K562 (cell line): ENCODE results near the gene PARD3. TPM values are rescaled to one million over a fixed set of nuclear protein-coding genes. Genes with fewer than 3 reads are reported as not detected.

Experiments
- ATAC-seq: fragments of 200-7000 bp; cut with Tn5 transposase; 3 replicates; pipeline ENCODE4 v1.9.1; 2020; ENCODE audit warnings: moderate library complexity
- BruUV-seq: library from RNA; stranded (reverse); fragments of 400-500 nt; replicated peaks from 2 replicates; lab custom pipeline; 2021; lab: Mats Ljungman, UMichigan
- CTCF ChIA-PET: fragments of 300-600 bp; formaldehyde crosslinking; extraction: SDS; loops from one replicate; lab custom pipeline; 2021; ENCODE audit warnings: low intra/inter-chr PET ratio; lab: Yijun Ruan, JAX
- POLR2A ChIA-PET: fragments of 300-600, 350-650 bp; sonication (Branson Sonifier 250); formaldehyde crosslinking; extraction: SDS; loops from one replicate; lab custom pipeline; 2021; ENCODE audit warnings: antibody characterized with exemption, inconsistent platforms; lab: Yijun Ruan, JAX
- DNase-seq, 4 experiments: peaks; one replicate each; pipeline versions ENCODE4 v3.0.0 to v3.0.0-alpha.2; 2011 to 2018; ENCODE audit warnings: low spot score in 3 of 4, mixed read lengths in 3 of 4; ENCODE audit errors: extremely low read depth in 1 of 4
- FAIRE-seq: peaks from 2 replicates; lab custom pipeline; 2011; peaks lifted over from hg19 to GRCh38; lab: Jason Lieb, UNC
- H2AFZ ChIP-seq: 2 replicates; pipeline ENCODE4 v1.6.0; 2011; ENCODE audit warnings: low read depth, low read length, control low read depth, inconsistent platforms
- H3K27ac ChIP-seq: fragments of 200-600 bp; 3 replicates; pipeline ENCODE4 v1.8.0; 2011; ENCODE audit warnings: low read depth, mild to moderate bottlenecking, control low read depth, inconsistent platforms, low read length, moderate library complexity, mixed read lengths; ENCODE audit errors: extremely low read depth
- H3K27me3 ChIP-seq, 2 experiments: fragments of 300-600 bp in 1 of 2; 2 replicates in 1 of 2; 3 replicates in 1 of 2; pipeline versions ENCODE4 v1.6.0 to v1.8.0; 2011; ENCODE audit warnings: inconsistent platforms in 2 of 2, low read length in 2 of 2, mild to moderate bottlenecking in 1 of 2, mixed read lengths in 1 of 2, moderate library complexity in 1 of 2; ENCODE audit not compliant: control insufficient read depth in 2 of 2, insufficient read depth in 2 of 2
- H3K36me3 ChIP-seq: fragments of 300-600 bp; 3 replicates; pipeline ENCODE4 v1.8.0; 2011; ENCODE audit warnings: mild to moderate bottlenecking, low read length, inconsistent platforms; ENCODE audit not compliant: control insufficient read depth, insufficient read depth
- H3K4me1 ChIP-seq, 2 experiments: fragments of 200-600 bp in 1 of 2; replicated peaks in 1 of 2; 2 replicates in 1 of 2; 3 replicates in 1 of 2; pipeline versions ENCODE4 v1.5.1 to v1.8.0; 2011; ENCODE audit warnings: inconsistent platforms in 2 of 2, low read length in 2 of 2, mild to moderate bottlenecking in 1 of 2, mixed read lengths in 1 of 2, moderate library complexity in 1 of 2; ENCODE audit not compliant: control insufficient read depth in 2 of 2, insufficient read depth in 2 of 2
- H3K4me2 ChIP-seq: 2 replicates; pipeline ENCODE4 v1.6.1; 2011; ENCODE audit warnings: low read length, control low read depth, inconsistent platforms, mixed read lengths; ENCODE audit not compliant: insufficient read depth
- H3K4me3 ChIP-seq: fragments of 200-600 bp; sonication (generic), shearing (Covaris generic); 2 replicates; pipeline ENCODE4 v1.5.1; 2016; ENCODE audit warnings: control low read depth, inconsistent platforms
- H3K79me2 ChIP-seq: fragments of 200-600 bp; 3 replicates; pipeline ENCODE4 v1.8.0; 2011; ENCODE audit warnings: low read length, inconsistent platforms; ENCODE audit not compliant: control insufficient read depth, insufficient read depth
- H3K9ac ChIP-seq, 2 experiments: 2 replicates each; pipeline versions ENCODE4 v1.6.0 to v1.6.1; 2011; ENCODE audit warnings: low read depth in 2 of 2, low read length in 2 of 2, control low read depth in 1 of 2, inconsistent platforms in 1 of 2, mild to moderate bottlenecking in 1 of 2, mixed read lengths in 1 of 2; ENCODE audit not compliant: insufficient read depth in 1 of 2
- H3K9me1 ChIP-seq: one replicate; pipeline ENCODE4 v1.6.0; 2011; ENCODE audit warnings: inconsistent platforms, mild to moderate bottlenecking, low read length, moderate library complexity; ENCODE audit not compliant: control insufficient read depth, insufficient read depth
- H3K9me3 ChIP-seq: replicated peaks from 2 replicates; pipeline ENCODE4 v1.5.1; 2011; ENCODE audit warnings: low read depth, low read length, inconsistent platforms; ENCODE audit not compliant: control insufficient read depth, insufficient read depth
- H4K20me1 ChIP-seq: replicated peaks from 2 replicates; pipeline ENCODE4 v1.6.1; 2011; ENCODE audit warnings: low read length, inconsistent platforms, mixed read lengths; ENCODE audit not compliant: control insufficient read depth, insufficient read depth
- CEBPB ChIP-seq: fragments of 450-650 bp; IDR thresholded peaks from 2 replicates; pipeline ENCODE4 v1.6.1; 2016; ENCODE audit warnings: missing genetic modification characterization, missing compliant biosample characterization
- CEBPG ChIP-seq, 3 experiments: fragments of 200-800 bp in 1 of 3; sonication (Bioruptor generic) in 1 of 3; sonication (generic) in 1 of 3; formaldehyde crosslinking in 1 of 3; IDR thresholded peaks in 2 of 3; conservative IDR thresholded peaks in 1 of 3; 2 replicates each; pipeline versions ENCODE4 v1.6.1 to v1.8.0; 2016 to 2022; ENCODE audit warnings: missing compliant biosample characterization in 2 of 3, missing genetic modification characterization in 2 of 3, mild to moderate bottlenecking in 1 of 3, missing genetic modification reagents in 1 of 3
- ESRRA ChIP-seq: fragments of 450-650 bp; IDR thresholded peaks from 2 replicates; pipeline ENCODE4 v1.6.1; 2014; ENCODE audit warnings: low read depth, mild to moderate bottlenecking, moderate library complexity, borderline replicate concordance
- FOSL1 ChIP-seq: fragments of 200-800 bp; sonication (Bioruptor generic); conservative IDR thresholded peaks from 2 replicates; pipeline ENCODE4 v1.6.1; 2016; ENCODE audit warnings: missing genetic modification characterization, missing compliant biosample characterization
- FOXA3 ChIP-seq, 2 experiments: fragments of 450-650 bp in 1 of 2; sonication (generic) in 1 of 2; formaldehyde crosslinking; IDR thresholded peaks in 1 of 2; conservative IDR thresholded peaks in 1 of 2; 2 replicates each; pipeline versions ENCODE4 v1.4.0 to v1.8.0; 2020 to 2022; ENCODE audit warnings: mild to moderate bottlenecking in 2 of 2, missing genetic modification reagents in 1 of 2
- HIVEP1 ChIP-seq: fragments of 250-450 bp; sonication (Bioruptor Pico); IDR thresholded peaks from 2 replicates; pipeline ENCODE4 v1.4.0; 2020; ENCODE audit warnings: mild to moderate bottlenecking
- HNRNPLL ChIP-seq: fragments of 200-400 bp; formaldehyde crosslinking; IDR thresholded peaks from 2 replicates; pipeline ENCODE4 v1.6.1; 2017; ENCODE audit warnings: low read length, low read depth, mild to moderate bottlenecking; ENCODE audit not compliant: poor library complexity, severe bottlenecking
- ID3 ChIP-seq, 2 experiments: fragments of 250-450 bp in 1 of 2; fragments of 450-650 bp in 1 of 2; sonication (Bioruptor Pico) in 1 of 2; IDR thresholded peaks; 2 replicates each; pipeline versions ENCODE4 v1.6.1 to v1.8.0; 2016 to 2021; ENCODE audit warnings: mild to moderate bottlenecking in 2 of 2, moderate library complexity in 2 of 2, missing compliant biosample characterization in 1 of 2, missing genetic modification characterization in 1 of 2
- KLF10 ChIP-seq: fragments of 250-450 bp; sonication (Bioruptor Pico); IDR thresholded peaks from 2 replicates; pipeline ENCODE4 v1.6.1; 2021; ENCODE audit warnings: matching md5 sums
- LEF1 ChIP-seq: fragments of 450-650 bp; IDR thresholded peaks from 2 replicates; pipeline ENCODE4 v1.6.1; 2016; ENCODE audit warnings: mild to moderate bottlenecking
- NR2C1 ChIP-seq, 2 experiments: fragments of 450-650 bp; IDR thresholded peaks; 2 replicates each; pipeline ENCODE4 v1.6.1; 2017; ENCODE audit warnings: mild to moderate bottlenecking in 2 of 2, antibody characterized with exemption in 1 of 2, inconsistent platforms in 1 of 2, missing compliant biosample characterization in 1 of 2, missing genetic modification characterization in 1 of 2
- RAD21 ChIP-seq, 2 experiments: fragments of 250-450 bp in 1 of 2; fragments of 450-650 bp in 1 of 2; sonication (Bioruptor Pico) in 1 of 2; formaldehyde crosslinking in 1 of 2; IDR thresholded peaks in 1 of 2; conservative IDR thresholded peaks in 1 of 2; 2 replicates each; pipeline versions ENCODE4 v1.4.0 to v1.8.0; 2020 to 2022; ENCODE audit warnings: mild to moderate bottlenecking in 2 of 2, moderate library complexity in 1 of 2
- TCF7 ChIP-seq: sonication (generic); IDR thresholded peaks from 2 replicates; pipeline ENCODE4 v1.6.1; 2016; ENCODE audit warnings: antibody characterized with exemption, borderline replicate concordance
- TEAD1 ChIP-seq, 2 experiments: fragments of 450-650 bp in 1 of 2; sonication (generic) in 1 of 2; formaldehyde crosslinking; IDR thresholded peaks; 2 replicates each; pipeline versions ENCODE4 v1.4.0 to v1.8.0; 2020 to 2022; ENCODE audit warnings: mild to moderate bottlenecking in 2 of 2, missing genetic modification reagents in 1 of 2
- ZNF134 ChIP-seq: fragments of 250-450 bp; sonication (Bioruptor Pico); conservative IDR thresholded peaks from 2 replicates; pipeline ENCODE4 v1.4.0; 2020
- ZNF41 ChIP-seq: fragments of 250-450 bp; sonication (Bioruptor Pico); conservative IDR thresholded peaks from 2 replicates; pipeline ENCODE4 v1.4.0; 2020; ENCODE audit warnings: mild to moderate bottlenecking
- WGBS: fragments of 100-300 bp; shearing (Covaris generic); methylation state at CpG from one replicate; pipeline ENCODE4 v1.1.6; 2016; ENCODE audit warnings: low coverage, mixed read lengths; ENCODE audit not compliant: insufficient coverage; ENCODE audit errors: missing lambda C conversion rate; 5-methylcytosine and 5-hydroxymethylcytosine counted together
- in situ Hi-C: fragments of 300-500 bp; cut with MboI; formaldehyde crosslinking; loops from 4 replicates; pipeline ENCODE4 v1.15.0; 2018; ENCODE audit warnings: inconsistent platforms, mixed read lengths
- intact Hi-C: fragments of 100-400 bp; cut with micrococcal nuclease; formaldehyde crosslinking; loops from 2 replicates; pipeline ENCODE4 v1.14.2; 2022
- polyA plus RNA-seq, 8 experiments: library from polyadenylated mRNA; depleted of rRNA in 4 of 8; stranded (reverse) in 5 of 8; unstranded in 3 of 8; fragments of >200 nt; fragmentation: Nextera tagmentation in 2 of 8; fragmentation: Illumina TruSeq in 1 of 8; extraction: Ambion mirVana in 2 of 8; extraction: Trizol in 1 of 8; gene quantifications; 2 replicates each; pipeline versions ENCODE4 v1.2.1 to v1.2.3, GENCODE V29; 2011 to 2014; ENCODE audit warnings: inconsistent platforms in 1 of 8, missing spikeins in 1 of 8
- total RNA-seq, 7 experiments: library from RNA; depleted of rRNA in 6 of 7; stranded (reverse); fragments of >200 nt in 6 of 7; fragmentation: Illumina TruSeq in 2 of 7; extraction: Trizol in 2 of 7; gene quantifications; 2 replicates each; pipeline versions ENCODE4 v1.2.1 to v1.2.3, GENCODE V29; 2011 to 2021; ENCODE audit warnings: low replicate concordance in 1 of 7
- TF ChIP-seq, protein P1 (sequence below): fragments of 450-650 bp; conservative IDR thresholded peaks from 2 replicates; pipeline ENCODE4 v1.6.1; 2016; ENCODE audit warnings: missing genetic modification characterization, low read depth, mild to moderate bottlenecking, missing compliant biosample characterization, moderate library complexity
- TF ChIP-seq, protein P2 (sequence below), 2 experiments: fragments of 450-650 bp; IDR thresholded peaks; 2 replicates each; pipeline ENCODE4 v1.6.1; 2016

Gene PARD3
- total and polyA plus RNA-seq, 9 of the 15 experiments (the other 6 are each of a cell fraction or from before 2014, with no cell fraction given) = 2.7 to 11.7 (median 7.7) TPM

GRCh38 chr10:34319197-34319846, 495.8 kb downstream of the PARD3 start:
- Histone ChIP-seq H3K4me3 (no peak overlapping the region), H3K9me3 (no peaks in the 10 kb centered on the region), H3K9me1 (no peaks in the 10 kb centered on the region), H3K4me1 (no peaks in the 10 kb centered on the region; a peak in 1 of 5 replicates), H3K4me2 (no peak overlapping the region), H2AFZ (no peak overlapping the region), H3K79me2 (no peaks in the 10 kb centered on the region), H3K27me3 (no peaks in the 10 kb centered on the region), H4K20me1 (no peaks in the 10 kb centered on the region), H3K36me3 (no peaks in the 10 kb centered on the region), H3K9ac (no peak overlapping the region), H3K27ac (peak overlapping the region; percentile 55; the same call in 1 of the 3 replicates)
- 4% methylated on average over 6 of the region's 6 CpGs for WGBS
- CTCF ChIA-PET = no interaction called here
- in situ Hi-C loops = no loop called here
- intact Hi-C loops = no loop called here
- no TSS peak for BruUV-seq
- POLR2A ChIA-PET = interaction anchor here (0.5 to 0.9 kb wide), 3 partner anchors 10 to 190 kb away, joined by 3 read pairs; no protein-coding TSS in a partner anchor
- DNase-seq = peak in 1 of 4 experiments; percentile 15
- peak; percentile 57; the same call in 2 of the 3 replicates for ATAC-seq
- no peak for FAIRE-seq
- TF ChIP-seq FOXA3 (CRISPR knock-in tag; conservative IDR thresholded peaks at IDR 0.05 in 1 of 2, IDR thresholded peaks at IDR 0.05 in 1 of 2) (peak; percentile 44 to 47; a peak in 2 of 4 replicates), ZNF134 (CRISPR knock-in tag) (no peak), RAD21 (CRISPR knock-in tag; conservative IDR thresholded peaks at IDR 0.05 in 1 of 2, IDR thresholded peaks at IDR 0.05 in 1 of 2) (no peak), NR2C1 (IDR thresholded peaks at IDR 0.05) (no peak), NR2C1 (tag; IDR thresholded peaks at IDR 0.05) (no peak), ID3 (CRISPR knock-in tag; IDR thresholded peaks at IDR 0.05) (no peak), ID3 (tag; IDR thresholded peaks at IDR 0.05) (no peak), CEBPB (tag) (peak; percentile 31; the same call in 1 of the 2 replicates), ZNF41 (CRISPR knock-in tag) (no peak), ESRRA (no peak), FOSL1 (tag) (peak; percentile 62), CEBPG (CRISPR knock-in tag; IDR thresholded peaks at IDR 0.05) (peak; percentile 58; the same call in 1 of the 2 replicates), CEBPG (tag; conservative IDR thresholded peaks at IDR 0.05 in 1 of 2, IDR thresholded peaks at IDR 0.05 in 1 of 2) (peak in 1 of 2 experiments; percentile 77; a peak in 2 of 4 replicates), HNRNPLL (no peak), HIVEP1 (CRISPR knock-in tag) (no peak), KLF10 (CRISPR knock-in tag) (no peak), LEF1 (no peak), TCF7 (no peak), TEAD1 (CRISPR knock-in tag; IDR thresholded peaks at IDR 0.05) (no peak)
- TF ChIP-seq, protein P1, sequence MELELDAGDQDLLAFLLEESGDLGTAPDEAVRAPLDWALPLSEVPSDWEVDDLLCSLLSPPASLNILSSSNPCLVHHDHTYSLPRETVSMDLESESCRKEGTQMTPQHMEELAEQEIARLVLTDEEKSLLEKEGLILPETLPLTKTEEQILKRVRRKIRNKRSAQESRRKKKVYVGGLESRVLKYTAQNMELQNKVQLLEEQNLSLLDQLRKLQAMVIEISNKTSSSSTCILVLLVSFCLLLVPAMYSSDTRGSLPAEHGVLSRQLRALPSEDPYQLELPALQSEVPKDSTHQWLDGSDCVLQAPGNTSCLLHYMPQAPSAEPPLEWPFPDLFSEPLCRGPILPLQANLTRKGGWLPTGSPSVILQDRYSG (tag) = no peak
- TF ChIP-seq, protein P2, sequence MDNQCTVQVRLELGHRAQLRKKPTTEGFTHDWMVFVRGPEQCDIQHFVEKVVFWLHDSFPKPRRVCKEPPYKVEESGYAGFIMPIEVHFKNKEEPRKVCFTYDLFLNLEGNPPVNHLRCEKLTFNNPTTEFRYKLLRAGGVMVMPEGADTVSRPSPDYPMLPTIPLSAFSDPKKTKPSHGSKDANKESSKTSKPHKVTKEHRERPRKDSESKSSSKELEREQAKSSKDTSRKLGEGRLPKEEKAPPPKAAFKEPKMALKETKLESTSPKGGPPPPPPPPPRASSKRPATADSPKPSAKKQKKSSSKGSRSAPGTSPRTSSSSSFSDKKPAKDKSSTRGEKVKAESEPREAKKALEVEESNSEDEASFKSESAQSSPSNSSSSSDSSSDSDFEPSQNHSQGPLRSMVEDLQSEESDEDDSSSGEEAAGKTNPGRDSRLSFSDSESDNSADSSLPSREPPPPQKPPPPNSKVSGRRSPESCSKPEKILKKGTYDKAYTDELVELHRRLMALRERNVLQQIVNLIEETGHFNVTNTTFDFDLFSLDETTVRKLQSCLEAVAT (IDR thresholded peaks at IDR 0.05) = no peak
